ENCODE results near the gene SYDE2.
A peak's percentile ranks its signal among the peaks of the same experiment; 100 is the strongest.
"Not testable (repeated sequence)": the region's sequence is repeated elsewhere in the genome, so short reads cannot be mapped to it uniquely, and the experiment has no call there.

SYDE2 gene, protein sequence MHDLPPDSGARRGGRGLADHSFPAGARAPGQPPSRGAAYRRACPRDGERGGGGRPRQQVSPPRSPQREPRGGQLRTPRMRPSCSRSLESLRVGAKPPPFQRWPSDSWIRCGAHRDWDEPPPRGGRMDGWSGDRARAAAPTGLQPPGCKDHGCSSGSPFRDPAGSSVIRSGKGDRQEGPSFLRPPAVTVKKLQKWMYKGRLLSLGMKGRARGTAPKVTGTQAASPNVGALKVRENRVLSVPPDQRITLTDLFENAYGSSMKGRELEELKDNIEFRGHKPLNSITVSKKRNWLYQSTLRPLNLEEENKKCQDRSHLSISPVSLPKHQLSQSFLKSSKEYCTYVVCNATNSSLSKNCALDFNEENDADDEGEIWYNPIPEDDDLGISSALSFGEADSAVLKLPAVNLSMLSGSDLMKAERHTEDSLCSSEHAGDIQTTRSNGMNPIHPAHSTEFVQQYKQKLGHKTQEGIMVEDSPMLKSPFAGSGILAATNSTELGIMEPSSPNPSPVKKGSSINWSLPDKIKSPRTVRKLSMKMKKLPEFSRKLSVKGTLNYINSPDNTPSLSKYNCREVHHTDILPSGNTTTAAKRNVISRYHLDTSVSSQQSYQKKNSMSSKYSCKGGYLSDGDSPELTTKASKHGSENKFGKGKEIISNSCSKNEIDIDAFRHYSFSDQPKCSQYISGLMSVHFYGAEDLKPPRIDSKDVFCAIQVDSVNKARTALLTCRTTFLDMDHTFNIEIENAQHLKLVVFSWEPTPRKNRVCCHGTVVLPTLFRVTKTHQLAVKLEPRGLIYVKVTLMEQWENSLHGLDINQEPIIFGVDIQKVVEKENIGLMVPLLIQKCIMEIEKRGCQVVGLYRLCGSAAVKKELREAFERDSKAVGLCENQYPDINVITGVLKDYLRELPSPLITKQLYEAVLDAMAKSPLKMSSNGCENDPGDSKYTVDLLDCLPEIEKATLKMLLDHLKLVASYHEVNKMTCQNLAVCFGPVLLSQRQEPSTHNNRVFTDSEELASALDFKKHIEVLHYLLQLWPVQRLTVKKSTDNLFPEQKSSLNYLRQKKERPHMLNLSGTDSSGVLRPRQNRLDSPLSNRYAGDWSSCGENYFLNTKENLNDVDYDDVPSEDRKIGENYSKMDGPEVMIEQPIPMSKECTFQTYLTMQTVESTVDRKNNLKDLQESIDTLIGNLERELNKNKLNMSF

DNA sequence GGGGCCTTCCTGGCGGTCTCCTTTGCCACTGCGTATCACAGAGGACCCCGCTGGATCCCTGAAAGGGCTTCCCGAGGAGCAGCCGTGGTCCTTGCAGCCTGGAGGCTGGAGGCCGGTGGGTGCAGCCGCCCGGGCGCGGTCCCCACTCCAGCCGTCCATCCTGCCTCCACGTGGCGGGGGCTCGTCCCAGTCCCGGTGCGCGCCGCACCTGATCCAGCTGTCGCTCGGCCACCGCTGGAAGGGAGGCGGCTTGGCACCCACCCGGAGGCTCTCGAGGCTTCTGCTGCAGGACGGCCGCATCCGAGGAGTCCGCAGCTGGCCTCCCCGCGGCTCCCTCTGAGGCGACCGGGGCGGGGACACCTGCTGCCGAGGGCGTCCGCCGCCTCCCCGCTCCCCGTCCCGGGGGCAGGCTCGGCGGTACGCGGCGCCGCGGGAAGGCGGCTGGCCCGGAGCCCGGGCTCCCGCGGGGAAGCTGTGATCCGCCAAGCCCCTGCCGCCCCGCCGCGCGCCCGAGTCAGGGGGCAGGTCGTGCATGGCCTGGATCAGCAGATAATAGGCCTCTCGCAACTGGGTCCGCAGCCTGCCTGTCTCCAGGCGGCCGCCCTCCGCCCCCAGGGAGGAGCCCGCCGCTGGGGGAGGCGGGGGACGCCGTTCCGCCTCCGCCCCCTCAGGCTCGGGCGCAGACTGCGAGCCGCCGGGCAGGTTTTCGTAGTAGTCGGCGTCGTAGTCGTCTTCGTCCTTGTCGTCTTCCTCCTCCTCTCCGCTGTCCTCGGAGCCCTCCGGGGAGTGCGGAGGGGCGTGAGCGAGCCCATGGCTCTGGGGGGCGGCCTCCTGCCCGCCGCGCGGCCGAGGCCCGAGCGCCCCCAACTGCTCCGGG is at the start of gene SYDE2:
SYDE2 (minus strand) TSS at position 554 of the 877 bp plus-strand sequence; CDS start at position 534, 20 bp downstream.
- peak in 9 of 14 donors; percentile 20 to 67 (median 34) for DNase-seq

DNA sequence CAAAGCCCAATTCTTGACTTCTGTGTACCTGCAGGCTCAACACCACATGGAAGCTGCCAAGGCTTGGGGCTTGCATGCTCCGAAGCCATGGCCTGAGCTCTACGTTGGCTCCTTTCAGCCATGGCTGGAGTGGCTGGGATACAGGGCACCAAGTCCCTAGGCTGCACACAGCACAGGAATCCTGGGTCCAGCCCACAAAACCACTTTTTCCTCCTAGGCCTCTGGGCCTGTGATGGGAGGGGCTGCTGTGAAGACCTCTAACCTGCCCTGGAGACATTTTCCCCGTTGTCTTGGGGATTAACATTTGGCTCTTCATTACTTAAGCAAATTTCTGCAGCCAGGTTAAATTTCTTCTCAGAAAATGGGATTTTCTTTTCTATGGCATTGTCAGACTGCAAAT is 48.2 kb upstream of the SYDE2 start:
- DNase-seq = not testable (repeated sequence)

DNA sequence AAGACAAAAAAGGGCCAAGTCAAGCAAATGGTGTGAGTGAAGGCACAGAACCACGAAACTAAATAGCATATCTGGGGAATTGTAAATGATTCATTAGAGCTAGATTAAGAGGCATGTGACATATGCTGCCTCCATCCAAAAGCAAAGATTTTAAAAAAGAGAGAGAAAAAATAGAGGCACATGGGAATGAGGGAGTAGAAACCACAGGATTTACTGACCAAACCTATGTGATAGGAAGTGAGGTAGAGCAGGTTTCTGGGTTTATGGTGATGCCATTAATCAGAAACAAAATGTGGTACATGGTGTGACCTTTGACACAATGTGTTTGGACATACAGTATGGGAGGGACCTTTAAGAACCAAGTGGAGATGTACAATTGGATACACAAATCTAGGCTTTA is 45.1 kb upstream of the SYDE2 start:
- no peak for DNase-seq

DNA sequence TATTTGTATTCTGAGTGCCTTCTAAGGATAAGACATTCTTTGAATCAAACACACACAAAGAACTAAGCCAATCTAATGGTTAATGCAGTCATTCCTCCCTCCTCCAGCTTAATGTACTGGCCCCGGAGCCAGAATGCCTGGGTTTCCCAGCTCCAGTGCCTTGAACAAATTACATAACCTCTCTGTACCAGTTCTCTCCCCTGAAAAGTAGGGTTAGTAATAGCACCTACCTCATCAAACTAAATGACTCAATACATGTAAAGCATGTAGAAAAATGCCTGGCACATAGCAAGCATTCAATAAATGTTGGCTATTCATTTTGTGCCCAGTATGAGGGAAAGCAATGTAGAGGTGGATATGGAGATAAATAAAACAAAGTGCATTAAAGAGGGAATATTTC is 44.6 kb upstream of the SYDE2 start:
- no peak for DNase-seq

DNA sequence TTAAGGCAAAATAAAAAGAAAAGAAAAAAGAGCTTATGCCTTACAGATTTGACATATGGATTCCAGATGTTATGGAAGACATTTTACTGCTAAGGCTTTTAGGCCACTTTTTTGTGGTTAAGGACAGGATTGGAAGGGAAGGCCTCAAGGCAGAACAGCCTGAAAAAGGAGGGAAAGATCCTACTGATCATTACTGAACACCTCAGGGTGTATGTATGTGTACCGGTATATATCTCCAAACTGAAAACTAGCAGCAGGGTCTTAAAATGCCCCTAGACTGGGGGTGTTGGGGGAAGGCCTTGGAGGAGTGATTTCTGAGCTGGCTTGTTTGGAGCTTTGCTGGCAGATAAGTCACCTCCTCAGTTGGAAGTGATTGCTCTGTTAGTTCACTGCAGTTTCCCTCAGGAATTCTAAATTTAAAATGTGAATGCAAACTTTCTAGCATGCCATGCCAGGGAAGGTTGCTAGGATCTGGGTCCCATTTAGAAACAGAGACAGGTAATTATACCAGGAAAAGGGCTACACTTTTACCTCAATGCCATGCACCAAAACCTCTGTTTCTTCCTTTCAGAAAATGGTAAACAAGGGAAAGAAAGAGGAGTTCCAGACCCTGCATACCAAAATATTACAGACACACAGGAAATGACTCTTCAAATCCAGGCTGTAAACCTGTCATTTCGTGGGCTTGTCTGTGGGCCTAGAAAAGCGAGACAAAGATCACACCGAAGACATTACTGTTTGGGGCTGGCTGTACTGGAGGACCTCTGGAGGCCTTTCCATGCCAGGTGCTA is 43.6 kb upstream of the SYDE2 start:
- DNase-seq = no peak

DNA sequence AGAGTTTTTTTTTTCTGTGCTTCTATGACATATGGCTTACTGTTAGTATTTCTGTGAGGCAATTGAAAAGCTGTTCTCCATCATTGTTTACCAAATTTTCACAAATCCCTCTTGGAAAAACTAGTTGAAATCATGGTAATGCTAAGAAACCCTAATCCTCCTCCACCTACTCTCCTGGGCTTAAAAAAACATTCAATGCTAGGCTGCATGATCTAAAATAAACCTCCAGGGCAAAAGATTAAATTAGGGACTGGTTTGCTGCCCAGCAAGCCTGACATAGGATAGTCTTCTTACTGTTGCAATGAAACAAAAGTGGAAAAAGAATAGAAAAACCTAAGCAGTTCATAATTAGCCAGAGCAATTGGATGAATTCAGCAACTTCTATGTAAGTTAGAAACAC is 42.6 kb upstream of the SYDE2 start:
- no peak for DNase-seq

DNA sequence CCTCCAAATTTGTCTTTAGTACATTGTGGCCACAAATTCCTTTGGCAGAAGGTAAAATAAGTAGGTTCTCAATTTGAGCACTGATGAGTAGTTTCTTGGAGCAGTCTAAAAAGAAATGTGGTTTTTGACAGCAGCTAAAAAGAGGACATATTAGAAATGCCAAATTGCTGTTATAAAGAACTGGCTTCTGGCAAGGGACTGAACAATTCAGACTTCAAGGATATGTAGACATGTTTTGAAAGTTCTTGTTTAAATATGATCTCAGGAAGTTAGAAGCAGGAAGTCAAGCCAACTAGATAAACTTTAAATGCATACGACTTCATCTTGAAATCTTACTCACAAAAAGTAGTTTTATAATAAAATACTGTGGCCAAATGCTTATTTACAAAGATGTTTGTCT is 39.8 kb upstream of the SYDE2 start:
- no peak for DNase-seq

DNA sequence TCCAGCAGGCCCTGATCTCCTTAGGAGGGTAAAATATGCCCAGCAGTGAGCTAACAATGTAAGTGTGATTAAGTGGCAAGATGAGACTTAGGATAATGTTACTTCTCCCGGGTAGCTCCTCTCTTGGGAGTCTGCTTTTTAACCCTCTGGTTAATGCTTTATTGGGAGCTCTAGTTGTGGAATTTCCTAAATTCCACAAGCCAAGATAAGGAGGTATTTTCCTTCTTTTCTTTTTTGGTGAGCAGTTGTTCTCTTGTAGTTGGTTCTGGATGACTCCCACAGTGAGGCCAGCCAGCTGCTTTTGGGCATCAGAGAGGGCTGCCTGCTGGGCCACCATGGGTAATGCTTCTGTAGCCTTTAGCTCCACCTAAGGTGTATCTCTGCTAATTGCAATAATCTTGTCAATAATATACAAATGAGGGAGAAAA is 39.4 kb upstream of the SYDE2 start:
- no peak for DNase-seq

DNA sequence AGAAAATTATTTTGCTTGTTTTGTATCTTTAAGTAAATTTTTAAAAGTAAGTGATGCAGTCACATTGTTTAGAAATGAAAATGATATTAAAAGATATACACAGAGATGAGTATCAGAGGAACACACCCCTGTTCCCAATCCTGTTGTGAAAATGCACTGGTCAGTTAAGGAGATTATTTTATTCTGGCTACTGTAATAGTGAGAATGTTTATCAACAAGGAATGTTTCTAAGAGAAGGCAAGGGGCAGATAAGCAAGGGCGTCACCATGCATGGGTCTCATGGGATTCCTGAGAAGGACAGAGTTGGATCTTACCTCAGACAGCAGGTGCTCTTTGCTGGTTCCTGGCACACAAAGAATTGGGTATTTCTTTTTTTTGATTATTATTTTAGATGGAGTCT is 36.8 kb upstream of the SYDE2 start:
- no peak for DNase-seq

DNA sequence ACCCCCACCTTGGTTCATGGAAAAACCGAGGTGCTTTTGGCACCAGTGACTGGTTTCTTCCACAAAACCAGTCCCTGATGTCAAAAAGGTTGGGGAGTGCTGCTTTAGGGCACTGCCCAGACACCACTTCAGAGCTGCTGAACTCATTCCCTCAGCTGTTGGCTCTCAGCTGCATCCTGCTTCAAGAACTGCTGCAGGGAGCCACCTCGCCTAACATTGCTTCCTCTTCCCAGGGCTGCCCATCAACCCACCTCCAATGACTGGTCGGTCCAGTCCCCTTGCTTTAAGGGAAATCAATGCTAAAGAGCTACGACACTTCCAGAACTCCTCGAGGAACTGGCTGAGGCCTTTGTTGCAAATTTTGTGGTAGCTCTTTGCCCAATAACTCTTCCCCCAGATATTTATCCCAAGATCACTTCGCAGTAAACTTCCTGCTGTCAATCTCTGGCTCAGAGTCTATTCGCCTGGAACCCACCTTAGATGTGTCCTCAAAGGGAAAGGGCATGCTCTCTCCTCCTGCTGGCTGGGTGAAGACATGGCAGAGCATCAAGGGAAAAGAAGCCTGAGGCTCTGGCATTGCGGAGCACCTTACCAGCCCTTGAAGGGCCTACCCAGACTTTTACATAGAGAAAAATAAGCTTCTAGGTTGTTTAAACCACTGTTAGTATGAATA is 29.6 kb upstream of the SYDE2 start:
- DNase-seq = no peak

DNA sequence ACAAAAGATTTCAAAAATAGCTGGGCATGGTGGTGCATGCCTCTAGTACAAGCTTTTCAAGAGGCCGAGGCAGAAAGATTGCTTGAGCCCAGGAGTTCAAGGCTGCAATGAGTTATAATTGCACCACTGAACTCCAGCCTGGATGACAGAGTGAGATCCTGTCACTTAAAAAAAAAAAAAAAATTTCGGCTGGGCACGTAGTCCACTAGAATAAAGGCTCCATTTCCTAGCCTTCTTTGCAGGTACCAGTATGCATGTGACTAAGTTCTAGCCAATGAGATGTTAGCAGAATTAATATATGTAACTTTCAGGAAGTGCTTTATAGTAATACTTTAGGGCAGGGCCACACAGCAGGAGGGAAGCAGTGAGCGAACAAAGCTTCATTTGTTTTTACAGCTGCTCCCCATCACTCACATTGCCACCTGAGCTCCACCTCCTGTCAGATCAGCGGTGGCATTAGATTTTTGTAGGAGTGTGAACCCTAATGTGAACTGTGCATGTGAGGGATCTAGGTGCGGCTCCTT is 28.8 kb upstream of the SYDE2 start:
- DNase-seq = no peak

DNA sequence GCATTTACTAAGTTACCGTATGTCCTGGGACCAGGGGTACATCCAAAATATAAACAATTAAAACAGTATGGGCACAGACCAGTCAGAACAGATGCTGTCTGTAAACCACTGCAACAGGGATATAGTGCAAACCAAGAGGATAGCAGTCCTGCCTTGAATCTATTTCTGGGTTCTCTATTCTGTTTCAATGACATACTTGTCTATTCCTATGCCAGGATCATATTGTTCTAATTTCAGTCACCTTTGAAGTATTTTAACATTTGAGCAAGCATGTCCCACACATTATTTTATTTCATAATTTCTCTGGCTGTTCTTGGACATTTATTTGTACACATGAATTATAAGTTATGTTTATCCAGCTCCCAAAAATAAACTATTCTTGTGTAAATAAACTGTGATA is 28.2 kb upstream of the SYDE2 start:
- DNase-seq = no peak

DNA sequence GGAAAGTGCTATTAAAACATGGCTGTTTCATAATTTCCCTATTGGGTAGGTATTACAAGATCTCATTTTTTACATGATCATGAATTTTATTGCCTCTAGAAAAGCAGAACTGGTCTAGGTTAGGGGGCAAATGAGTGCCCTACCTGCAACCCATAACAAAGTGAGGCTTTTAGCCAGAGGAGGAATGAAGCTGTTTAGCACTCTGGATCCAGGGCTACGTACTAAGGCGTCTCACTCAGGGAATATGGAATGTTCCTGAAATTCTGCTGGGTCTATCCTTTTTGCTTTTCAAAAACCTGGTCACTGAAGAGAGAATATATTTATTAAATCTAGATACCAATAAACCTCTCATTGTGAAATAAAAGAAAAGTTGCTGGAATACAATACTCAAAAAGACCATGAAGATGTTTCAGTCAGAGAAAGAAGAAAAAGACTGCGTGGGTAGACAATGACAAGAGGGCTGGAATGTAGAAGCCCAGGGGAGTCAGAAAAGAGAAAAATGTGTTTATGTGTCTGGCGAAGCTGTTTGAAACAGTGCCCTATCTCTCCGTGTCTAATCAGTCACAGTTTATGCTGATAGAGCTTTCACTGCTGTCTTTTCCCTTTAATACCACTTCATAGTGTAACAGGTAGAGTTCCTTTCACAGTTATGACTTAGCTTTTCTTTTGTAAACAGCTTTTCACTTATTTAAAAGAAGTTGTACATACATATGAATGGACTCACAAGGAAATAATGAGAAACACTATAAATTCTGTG is 25.0 kb upstream of the SYDE2 start:
- no peak for DNase-seq

DNA sequence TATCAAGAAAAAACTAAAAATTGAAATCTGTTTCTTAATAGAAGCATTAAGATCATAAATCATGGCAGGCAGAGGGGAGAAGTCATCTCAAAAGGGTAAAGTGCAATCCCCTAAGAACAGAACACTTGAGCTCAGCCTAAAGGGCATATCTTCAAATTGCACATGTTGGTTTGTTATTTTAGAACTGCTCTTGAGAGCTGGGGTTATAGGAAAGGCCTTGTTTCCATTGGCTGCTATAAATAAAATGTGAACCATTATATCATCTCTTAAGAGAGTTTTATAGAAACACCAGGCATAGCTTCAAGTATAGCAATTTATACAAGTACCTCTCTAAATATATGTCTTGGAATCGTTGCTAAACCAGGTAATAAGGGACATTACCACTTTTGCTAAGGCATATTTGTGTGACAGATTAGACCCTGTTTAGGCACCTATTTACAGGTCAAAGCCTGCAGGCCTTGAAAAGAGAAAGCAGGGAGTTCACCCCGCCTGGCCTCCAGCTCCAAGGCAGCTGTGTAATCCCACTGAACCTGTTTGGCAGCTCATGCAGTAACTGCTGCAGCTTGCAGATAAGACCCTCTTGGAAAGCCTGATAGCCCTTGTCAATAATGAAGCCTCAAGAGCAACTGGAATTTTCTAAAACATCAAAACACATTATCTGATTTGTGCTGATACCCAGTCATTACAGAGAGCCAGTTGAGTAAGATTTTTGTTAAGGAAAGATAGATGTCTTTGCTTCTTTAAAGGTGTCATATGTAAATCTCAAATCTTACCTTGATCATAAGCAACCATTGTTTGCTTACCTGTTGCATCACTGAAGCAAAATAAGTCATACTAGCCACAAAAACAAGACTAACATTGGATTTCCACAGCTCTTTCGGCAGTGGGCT is 24.2 kb upstream of the SYDE2 start:
- no peak for DNase-seq

DNA sequence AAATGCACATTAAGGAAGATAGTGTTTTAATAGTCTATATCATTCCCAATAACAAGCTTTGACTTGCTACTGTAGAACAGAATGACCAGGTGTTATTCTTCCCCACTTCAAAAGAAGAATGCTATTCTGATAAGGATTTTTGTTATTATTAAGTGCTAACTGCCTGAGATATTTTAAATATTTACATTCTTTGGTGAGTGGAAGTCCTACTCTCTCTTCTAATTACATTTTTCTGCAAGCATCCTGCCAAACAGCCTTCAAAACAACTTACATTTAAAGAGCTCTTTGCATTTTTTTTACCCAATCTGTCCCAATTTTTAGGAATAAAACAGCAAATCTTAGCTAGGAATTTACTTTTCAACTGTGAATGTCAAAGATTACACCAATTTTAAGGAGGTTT is 23.5 kb upstream of the SYDE2 start:
- DNase-seq = no peak

DNA sequence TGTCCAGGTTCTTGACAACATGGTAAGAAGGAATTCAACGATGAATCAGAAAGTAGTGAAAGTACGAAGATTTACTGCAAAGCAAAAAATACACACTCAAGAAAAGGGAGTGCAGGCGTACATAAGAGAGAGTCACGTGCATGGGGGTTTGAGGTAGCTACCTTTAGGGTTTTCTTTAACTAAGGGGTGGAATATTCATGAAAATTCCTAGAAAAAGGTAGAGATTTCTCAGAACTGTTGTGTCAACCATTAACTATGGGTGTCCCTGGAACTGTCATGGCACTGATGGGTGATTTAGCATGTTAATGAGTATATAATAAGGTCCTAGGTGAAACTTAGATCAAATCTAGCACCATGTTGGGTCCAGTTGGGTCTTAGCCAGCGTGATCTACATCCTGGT is 22.5 kb upstream of the SYDE2 start:
- DNase-seq = no peak

DNA sequence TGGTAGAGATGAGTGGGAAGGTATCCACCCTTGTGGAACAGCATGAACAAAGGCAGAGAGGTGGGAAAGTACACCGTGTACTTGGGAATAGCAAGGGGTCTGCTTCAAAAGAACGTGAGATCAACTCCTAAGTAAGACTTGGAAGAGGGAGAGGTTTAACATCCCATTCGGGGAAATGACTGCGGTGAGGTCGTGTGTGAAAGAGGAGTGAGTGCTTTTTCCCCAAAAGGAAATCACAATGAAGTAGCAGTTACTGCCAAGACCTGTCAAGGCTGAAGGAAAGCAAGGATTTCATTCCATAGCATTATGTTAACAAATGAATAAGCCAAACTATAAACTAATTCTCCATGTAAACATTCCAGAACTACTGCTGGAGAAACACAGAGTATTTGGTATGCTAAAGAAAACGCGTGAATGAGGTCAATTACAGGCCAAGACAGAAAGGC is 20.0 kb upstream of the SYDE2 start:
- no peak for DNase-seq

Data from C1 segment of cervical spinal cord (tissue), 14 donors.